RWPE2 (cell line): ENCODE measurements around the gene MCTP2.

ENCODE experiments used
- ATAC-seq: fragments of 200-7000 bp; cut with Tn5 transposase; 3 replicates; pipeline ENCODE4 v1.9.1; 2021; ENCODE audit warnings: low read depth
- DNase-seq: peaks from one replicate; pipeline ENCODE4 v3.0.0-alpha.2; 2020; ENCODE audit warnings: low spot score
- H3K27ac ChIP-seq: fragments of 450-650 bp; 2 replicates; pipeline ENCODE4 v1.5.1; 2017; ENCODE audit warnings: mild to moderate bottlenecking; ENCODE audit not compliant: poor library complexity, severe bottlenecking
- H3K27me3 ChIP-seq: fragments of 250-450 bp; sonication (Bioruptor Pico); 2 replicates; pipeline ENCODE4 v1.5.1; 2021; ENCODE audit warnings: mild to moderate bottlenecking, moderate library complexity; ENCODE audit not compliant: insufficient read depth, poor library complexity, severe bottlenecking
- H3K36me3 ChIP-seq: fragments of 250-450 bp; sonication (Bioruptor Pico); 2 replicates; pipeline ENCODE4 v1.5.1; 2020; ENCODE audit warnings: low read depth, mild to moderate bottlenecking, moderate library complexity
- H3K4me1 ChIP-seq: fragments of 250-450 bp; sonication (Bioruptor Pico); 2 replicates; pipeline ENCODE4 v1.5.1; 2021; ENCODE audit warnings: mild to moderate bottlenecking, moderate library complexity; ENCODE audit not compliant: insufficient read depth, poor library complexity, severe bottlenecking
- H3K4me3 ChIP-seq: fragments of 250-450 bp; sonication (Bioruptor Pico); 2 replicates; pipeline ENCODE4 v1.5.1; 2021; ENCODE audit warnings: mild to moderate bottlenecking, moderate library complexity; ENCODE audit not compliant: severe bottlenecking
- H3K9me3 ChIP-seq: fragments of 250-450 bp; sonication (Bioruptor Pico); 2 replicates; pipeline ENCODE4 v1.5.1; 2021; ENCODE audit warnings: mild to moderate bottlenecking, moderate library complexity; ENCODE audit not compliant: severe bottlenecking
- TF ChIP-seq, protein P1 (sequence below): fragments of 450-650 bp; IDR thresholded peaks from one replicate; pipeline ENCODE4 v1.5.1; 2017; ENCODE audit warnings: mild to moderate bottlenecking, moderate library complexity; ENCODE audit not compliant: poor library complexity, severe bottlenecking

The MCTP2 gene

DNA sequence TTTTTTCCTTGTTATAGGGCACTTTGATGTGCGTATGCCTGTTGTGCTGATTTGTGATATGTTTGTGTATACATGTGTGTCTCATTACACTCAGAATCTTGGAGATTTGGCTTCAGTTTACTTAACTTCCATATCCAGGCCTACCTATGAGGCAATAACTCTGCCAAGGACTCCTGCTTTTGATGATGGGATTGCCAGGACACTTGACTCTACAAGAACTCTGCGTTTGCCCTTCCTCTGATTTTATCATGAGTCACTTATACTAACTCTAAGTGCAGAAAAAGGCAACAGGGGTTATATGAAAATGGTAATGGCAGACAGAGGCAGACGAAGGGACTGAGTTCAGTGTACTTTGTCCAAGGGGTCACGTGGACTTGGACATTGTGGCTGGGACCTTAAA lies 33.6 kb downstream of the MCTP2 start:
- H3K9me3 ChIP-seq: no peaks in the 10 kb centered on the region
- TF ChIP-seq, protein P1, sequence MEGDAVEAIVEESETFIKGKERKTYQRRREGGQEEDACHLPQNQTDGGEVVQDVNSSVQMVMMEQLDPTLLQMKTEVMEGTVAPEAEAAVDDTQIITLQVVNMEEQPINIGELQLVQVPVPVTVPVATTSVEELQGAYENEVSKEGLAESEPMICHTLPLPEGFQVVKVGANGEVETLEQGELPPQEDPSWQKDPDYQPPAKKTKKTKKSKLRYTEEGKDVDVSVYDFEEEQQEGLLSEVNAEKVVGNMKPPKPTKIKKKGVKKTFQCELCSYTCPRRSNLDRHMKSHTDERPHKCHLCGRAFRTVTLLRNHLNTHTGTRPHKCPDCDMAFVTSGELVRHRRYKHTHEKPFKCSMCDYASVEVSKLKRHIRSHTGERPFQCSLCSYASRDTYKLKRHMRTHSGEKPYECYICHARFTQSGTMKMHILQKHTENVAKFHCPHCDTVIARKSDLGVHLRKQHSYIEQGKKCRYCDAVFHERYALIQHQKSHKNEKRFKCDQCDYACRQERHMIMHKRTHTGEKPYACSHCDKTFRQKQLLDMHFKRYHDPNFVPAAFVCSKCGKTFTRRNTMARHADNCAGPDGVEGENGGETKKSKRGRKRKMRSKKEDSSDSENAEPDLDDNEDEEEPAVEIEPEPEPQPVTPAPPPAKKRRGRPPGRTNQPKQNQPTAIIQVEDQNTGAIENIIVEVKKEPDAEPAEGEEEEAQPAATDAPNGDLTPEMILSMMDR: no peak
- ATAC-seq: peak; percentile 95
- peaks cover 28% of the 10 kb centered on the region for H3K4me1 ChIP-seq
- peak overlapping the region; percentile 15 for H3K27ac ChIP-seq
- no peaks in the 10 kb centered on the region for H3K36me3 ChIP-seq
- no peak overlapping the region for H3K4me3 ChIP-seq
- no peak for DNase-seq
- no peaks in the 10 kb centered on the region for H3K27me3 ChIP-seq

DNA sequence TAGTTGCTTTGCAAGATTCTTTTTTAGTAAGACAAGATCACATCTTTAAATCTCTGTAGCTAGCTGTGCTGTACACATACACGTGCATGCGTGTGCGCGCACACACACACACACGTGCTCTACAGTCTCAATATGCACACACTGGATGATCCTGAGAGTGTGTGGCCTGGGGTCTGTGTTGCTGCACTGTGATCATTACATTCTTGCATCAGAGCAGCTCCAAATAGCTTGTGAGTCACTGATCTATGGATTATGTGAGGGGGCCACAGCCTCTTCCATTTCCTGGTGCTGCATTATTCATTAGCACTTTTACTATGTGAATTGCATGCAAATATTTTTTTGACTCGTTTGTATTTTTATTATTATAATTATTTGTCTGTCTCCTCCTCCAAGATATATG lies 34.6 kb downstream of the MCTP2 start:
- Histone ChIP-seq H3K4me3 (no peak overlapping the region), H3K4me1 (peaks cover 28% of the 10 kb centered on the region), H3K27ac (peak overlapping the region; percentile 15), H3K9me3 (no peaks in the 10 kb centered on the region), H3K36me3 (no peaks in the 10 kb centered on the region), H3K27me3 (no peaks in the 10 kb centered on the region)
- no peak for DNase-seq
- peak; percentile 75 for ATAC-seq
- TF ChIP-seq, protein P1: no peak

DNA sequence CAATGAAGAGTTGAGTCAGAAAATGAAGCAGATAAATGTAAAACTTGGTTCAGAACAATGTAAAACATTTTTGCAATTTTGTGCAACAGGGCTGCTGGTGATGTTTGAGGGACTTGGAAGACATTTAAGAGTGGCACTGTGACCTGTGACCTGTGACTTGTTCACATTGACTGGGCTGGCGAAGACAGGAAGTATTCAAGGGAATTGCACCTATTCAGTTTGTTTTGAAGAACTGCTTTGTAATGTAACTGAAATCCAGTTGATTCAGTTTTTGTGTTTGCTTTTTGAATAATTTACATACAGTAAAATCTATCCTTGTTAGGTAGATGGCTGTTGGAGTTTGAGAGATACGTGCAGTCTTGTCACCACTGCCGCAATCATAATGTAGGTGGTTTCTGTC lies 35.4 kb downstream of the MCTP2 start:
- Histone ChIP-seq H3K4me3 (no peak overlapping the region), H3K27me3 (no peaks in the 10 kb centered on the region), H3K36me3 (no peaks in the 10 kb centered on the region), H3K27ac (no peak overlapping the region), H3K4me1 (peaks cover 28% of the 10 kb centered on the region), H3K9me3 (no peaks in the 10 kb centered on the region)
- DNase-seq (no peak), ATAC-seq (no peak)
- TF ChIP-seq, protein P1: no peak

DNA sequence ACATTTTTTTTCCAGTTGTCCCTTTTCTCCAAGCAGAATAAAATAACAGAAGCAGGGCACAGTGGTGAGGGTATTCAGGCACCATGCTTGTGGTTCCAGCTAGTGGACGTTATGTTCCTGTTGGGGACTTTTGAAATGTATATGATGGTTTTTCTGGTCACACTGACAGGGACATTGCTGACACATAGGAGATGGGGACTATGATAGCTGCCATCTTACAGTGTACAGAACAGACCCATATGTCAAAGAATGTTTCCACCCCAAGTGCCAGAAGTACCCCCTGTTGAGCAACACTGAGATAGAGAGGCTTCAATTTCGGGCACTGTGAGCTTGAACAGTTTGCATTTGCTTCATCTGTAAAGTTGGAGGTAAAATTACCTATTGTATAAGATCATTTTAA lies 38.6 kb downstream of the MCTP2 start:
- TF ChIP-seq, protein P1: no peak
- Histone ChIP-seq H3K4me3 (no peak overlapping the region), H3K27ac (no peak overlapping the region), H3K36me3 (no peaks in the 10 kb centered on the region), H3K9me3 (no peaks in the 10 kb centered on the region), H3K27me3 (no peaks in the 10 kb centered on the region), H3K4me1 (peaks cover 18% of the 10 kb centered on the region)
- DNase-seq: no peak
- ATAC-seq: no peak

DNA sequence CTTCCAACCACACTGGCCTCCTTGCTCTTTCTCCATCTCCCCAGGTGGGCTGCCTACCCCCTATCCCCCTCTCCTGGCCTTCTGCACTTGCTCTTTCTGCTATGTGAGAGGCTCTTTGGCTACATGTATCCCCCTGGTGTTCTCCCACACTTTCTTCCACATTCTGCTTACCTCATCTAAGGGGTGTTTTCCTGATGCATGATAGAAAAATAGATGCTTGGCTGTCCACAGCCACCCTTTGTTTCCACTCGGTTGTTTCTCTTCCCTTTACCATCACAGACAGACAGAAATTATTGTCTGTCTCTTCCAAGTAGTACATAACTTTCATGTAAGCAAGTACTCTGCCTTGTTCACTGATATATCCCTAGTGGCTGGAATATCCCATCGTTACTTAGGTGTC lies 39.2 kb downstream of the MCTP2 start:
- no peak overlapping the region for H3K27ac ChIP-seq
- no peak overlapping the region for H3K4me3 ChIP-seq
- H3K36me3 ChIP-seq: no peaks in the 10 kb centered on the region
- ATAC-seq (no peak), DNase-seq (no peak)
- H3K27me3 ChIP-seq: no peaks in the 10 kb centered on the region
- TF ChIP-seq, protein P1: no peak
- H3K9me3 ChIP-seq: no peaks in the 10 kb centered on the region
- peaks cover 12% of the 10 kb centered on the region for H3K4me1 ChIP-seq
